Measurements from ENCODE around the gene CAMK2D.
"Not testable (repeated sequence)": the region's sequence is repeated elsewhere in the genome, so short reads cannot be mapped to it uniquely, and the experiment has no call there.

The CAMK2D gene

DNA sequence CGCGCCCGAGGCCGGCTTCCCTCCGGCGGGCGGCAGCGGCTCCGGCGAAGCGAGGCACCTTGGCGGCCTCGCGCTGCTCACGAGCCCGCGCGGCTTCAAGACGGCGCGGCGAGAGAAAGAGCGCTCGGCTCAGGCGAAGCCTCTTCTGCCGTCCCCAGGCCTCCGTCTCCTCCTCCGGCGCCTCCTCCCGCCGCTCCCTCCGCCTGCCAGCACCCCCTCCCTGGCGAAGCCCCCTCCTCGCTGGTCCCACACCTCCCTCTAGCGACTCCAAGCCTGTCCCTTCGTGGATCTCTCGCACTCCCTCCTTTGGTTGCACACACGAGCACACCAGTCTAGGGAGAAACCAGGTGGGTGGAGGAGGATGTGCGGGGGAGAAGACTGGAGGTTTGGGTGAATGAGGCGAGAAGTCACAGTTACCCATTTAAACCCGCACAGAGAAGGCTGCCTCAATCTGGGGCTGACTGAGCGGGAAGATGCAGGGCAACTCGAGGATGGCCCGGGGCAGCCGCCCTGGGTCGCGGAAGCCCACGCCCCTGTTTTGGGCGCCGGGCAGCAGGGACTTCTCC is at the start of gene CAMK2D:
Gene CAMK2D, minus strand, starts transcription at position 119 of the 566 bp plus-strand sequence. CDS start 670 bp downstream, outside the sequence.
- peak; percentile 85 for DNase-seq

DNA sequence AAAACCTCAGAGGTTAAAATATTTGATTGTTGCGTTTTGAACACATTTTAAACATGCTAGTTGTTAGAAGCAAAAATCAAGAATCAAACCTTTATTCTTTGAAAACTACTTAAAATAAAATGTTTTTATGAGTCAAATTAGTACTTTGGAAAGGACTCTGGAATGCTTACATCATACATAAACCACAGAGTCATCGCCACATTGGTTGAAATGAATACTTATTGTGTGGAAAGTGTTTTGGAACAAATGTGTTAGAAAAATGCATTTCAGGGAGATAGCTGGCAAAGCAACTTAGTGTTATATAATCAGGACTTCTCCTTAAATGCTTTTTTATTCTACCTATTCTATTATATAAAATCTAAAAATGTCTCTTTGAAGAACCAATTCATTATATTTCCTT is 49.4 kb upstream of the CAMK2D start:
- DNase-seq, result no peak

DNA sequence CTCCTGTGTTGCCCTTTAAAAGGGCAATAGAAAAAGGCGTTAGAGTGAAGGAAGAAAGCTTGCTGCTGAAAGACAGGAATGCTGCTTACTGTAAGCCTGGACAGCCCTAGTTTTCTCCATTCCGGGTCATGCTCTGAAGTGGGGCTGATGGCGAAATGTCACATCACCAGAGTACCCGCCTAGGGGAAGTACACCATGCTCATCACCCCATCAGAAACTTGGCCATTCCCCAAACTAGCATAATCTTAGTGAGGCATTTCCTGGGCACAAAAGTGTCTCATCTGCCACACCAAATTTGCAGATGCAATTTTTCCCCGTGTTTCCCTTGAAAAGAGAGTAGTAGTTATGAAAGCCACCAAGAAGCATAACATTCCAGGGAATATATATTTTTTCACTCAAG is 47.8 kb upstream of the CAMK2D start:
- no peak for DNase-seq

DNA sequence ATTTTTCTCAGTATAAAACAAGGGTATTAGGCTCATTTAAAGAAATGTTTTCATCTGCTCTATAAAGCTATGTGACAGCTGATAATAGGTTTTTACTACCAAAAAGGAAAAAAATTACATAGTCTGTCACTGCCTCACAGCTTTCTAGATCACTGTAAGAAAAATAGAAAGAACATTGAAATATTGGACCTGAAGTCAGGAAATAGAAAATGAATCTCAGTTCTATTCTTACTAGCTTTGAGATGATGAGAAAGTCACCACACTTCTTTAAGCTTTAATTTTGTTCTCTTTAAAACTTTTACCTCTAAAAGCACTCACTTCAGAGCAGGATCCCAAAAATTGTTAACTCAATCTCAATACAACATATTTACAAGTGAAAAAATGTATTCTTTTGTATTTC is 45.3 kb upstream of the CAMK2D start:
- no peak for DNase-seq

DNA sequence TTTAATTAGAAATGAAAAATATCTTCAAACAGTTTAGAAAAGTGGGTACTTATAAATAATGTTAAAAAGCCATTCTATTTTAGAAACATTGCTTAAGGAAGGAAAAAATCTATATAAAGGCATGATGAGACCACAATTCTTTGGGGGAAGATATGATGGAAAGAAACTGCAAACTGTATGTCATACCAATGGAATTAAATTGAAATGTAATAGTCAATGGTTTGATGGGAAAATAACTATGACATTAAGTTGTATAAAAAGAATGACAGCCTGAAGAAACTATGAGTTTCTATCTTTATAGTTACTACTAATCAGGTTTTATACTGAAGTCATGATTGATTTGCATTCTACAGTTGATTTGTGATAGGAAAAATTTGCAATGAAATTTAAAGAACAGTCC is 40.3 kb upstream of the CAMK2D start:
- no peak for DNase-seq

- DNase-seq, result not testable (repeated sequence)
Observed at GRCh38 chr4:113796381-113796780, 34.8 kb upstream of the CAMK2D start.

DNA sequence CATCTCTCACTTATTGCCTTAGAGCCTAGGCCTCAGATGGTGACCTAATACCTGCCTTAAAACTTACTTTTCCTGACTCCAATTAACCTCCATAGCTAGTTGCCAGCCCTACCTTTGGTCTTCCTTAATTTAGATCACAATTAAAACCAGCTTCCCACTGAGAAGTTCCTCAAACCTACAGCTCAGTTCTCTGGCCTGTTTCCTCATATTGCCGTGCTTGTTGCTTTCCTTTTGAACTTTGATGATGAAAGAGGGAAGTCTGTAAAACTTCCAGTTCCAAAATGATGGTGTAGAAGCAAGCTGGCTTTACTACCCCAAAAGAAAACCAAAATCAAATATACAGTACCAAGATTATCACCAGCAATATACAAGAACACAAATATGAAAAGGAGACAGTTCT is 28.9 kb upstream of the CAMK2D start:
- no peak for DNase-seq

- no peak for DNase-seq
Observed at GRCh38 chr4:113788888-113789287, 27.4 kb upstream of the CAMK2D start.

DNA sequence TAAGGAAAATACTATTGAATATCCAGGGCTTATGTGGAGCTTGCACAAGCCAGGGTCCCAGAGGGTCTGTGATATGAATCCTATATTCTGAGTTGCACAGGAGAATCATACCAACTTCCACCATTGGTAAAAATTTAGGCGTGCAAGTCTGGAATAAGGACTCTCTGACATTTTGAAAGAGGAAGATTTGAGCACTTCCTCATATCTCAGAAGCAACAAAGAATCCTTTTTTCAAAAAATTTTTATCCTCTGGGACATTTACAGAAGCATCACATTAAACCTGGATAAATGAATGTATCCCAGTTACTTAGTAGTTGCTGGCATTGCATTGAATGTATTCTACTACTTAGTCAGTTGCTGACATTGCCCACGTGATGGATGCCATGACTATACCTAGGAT is 24.2 kb upstream of the CAMK2D start:
- no peak for DNase-seq

DNA sequence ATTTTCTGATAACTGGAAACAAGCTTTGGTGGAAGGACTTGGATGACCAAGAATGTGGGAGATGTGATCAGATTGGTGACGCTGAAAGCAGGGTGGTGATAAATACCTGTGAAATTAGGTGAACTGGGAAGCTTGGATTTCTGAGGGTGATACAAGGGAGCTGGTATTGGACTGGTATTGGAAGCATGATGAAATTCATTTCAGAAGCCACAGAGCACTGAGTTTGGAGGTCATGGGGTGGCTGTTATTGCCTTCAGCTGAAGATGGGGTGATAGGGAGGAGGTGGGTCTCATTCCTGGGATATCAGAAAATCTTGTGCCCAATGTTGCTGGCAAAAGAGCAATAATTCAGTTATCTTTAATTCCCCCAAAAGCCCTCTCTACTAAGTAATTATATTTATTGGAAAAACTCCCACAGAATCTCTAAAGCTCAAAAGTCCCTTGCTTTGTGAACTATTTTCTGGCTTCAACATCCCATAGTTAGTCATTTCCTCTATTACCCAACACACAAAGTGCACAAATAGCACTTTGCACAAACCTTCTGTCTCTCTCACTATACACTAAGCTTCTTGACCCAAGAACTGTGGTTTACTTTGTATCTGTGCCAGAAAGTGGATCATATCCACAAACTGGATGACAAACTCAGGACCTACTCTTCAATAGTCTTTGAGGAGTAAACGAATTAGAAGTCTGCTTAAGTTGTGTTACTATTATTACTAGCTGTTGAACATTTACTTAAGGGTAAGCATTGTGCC is 23.1 kb upstream of the CAMK2D start:
- no peak for DNase-seq

DNA sequence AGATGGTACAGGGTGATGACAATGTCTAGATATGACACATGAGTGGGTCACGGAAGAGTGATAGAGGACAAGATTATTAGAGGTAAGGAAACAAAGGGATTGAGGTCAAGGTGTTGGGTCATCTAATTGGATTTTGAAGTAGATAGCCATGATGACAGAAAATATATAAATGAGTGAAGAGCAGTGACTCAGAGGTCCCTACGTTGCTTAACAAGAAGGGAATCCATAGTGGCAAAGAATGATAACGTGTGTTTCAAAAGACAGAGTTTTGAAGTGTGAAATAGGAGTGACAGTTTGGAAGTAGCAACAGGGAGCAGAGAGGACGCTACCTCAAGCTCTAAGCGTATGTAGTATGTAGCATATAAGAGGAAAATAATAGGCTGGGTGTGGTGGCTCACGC is 22.2 kb upstream of the CAMK2D start:
- no peak for DNase-seq

GRCh38 chr4:113783289-113783688 is 21.8 kb upstream of the CAMK2D start:
- DNase-seq, result no peak

- DNase-seq, result no peak
Observed at GRCh38 chr4:113781439-113782040, 20.0 kb upstream of the CAMK2D start.

- DNase-seq, result no peak
Observed at GRCh38 chr4:113776679-113777078, 15.1 kb upstream of the CAMK2D start.

DNA sequence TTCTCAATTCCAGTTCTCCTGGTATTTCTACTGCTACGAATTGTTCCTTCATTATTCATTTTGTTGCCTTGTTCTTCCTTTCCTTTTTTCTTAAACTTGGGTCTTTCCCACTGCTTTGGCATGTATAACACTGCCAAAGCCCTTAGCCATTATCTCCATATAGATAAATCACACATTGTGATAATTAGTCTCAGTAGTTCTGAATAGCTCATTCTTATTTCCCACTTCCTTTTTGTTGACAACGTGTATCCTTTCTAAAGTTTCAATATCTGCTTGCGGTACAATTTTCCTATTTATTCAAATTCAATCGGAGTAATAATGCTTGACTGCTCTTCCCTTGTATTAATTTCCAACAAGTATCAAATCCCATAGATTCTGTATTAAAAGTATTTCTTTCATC is 14.5 kb upstream of the CAMK2D start:
- no peak for DNase-seq

DNA sequence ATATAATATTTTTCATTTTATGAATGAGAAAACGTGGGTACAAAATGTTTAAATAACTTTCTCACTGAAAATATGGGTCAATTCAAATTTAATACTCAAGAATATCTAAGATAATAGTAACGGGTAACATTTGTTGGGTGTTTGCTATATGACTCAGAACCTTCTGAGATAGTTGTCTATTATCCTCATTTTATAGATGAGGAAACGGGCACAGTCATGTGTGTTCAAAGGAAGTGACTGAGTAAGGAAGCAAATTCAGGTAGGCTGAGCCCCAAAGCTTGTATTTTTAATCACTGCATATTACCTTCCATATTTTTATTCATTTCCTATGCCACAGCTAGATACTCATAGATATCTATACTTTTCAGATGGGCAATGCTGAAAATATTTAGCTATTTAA is 12.2 kb upstream of the CAMK2D start:
- no peak for DNase-seq

DNA sequence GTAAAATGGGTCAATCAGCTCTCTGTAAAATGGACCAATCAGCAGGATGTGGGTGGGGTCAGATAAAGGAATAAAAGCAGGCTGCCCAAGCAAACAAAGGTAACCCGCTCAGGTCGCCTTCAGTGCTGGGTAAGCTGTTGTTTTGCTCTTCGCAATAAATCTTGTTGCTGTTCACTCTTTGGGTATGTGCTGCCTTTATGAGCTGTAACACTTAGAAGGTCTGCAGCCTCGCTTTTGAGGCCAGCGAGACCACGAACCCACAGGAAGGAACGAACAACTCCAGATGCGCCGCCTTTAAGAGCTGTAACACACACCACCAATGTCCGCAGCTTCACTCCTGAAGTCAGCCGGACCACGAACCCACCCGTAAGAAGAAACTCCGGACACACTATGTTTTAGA is 11.5 kb upstream of the CAMK2D start:
- DNase-seq, result no peak

GRCh38 chr4:113772319-113772718 is 10.8 kb upstream of the CAMK2D start:
- DNase-seq, result no peak

DNA sequence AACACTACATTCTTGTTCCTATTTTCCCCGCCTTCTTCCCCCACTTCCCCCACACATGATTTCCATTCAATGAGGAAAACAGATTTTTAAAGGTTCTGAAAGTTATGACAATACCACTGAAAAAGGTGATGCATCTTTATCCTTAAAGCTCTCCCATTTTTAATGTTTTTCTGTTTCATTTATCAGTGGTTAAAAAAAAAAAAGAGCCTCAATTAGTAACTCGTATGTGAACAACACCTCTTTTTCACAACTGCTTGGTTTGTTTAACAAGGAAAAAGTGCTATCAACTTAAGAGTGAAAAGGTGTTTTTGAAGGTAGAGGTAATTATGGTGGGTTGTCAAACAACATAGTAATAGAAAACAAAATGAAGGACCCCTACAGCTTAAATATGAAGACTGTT is 8.2 kb upstream of the CAMK2D start:
- no peak for DNase-seq

- no peak for DNase-seq
Observed at GRCh38 chr4:113768952-113769351, 7.4 kb upstream of the CAMK2D start.

DNA sequence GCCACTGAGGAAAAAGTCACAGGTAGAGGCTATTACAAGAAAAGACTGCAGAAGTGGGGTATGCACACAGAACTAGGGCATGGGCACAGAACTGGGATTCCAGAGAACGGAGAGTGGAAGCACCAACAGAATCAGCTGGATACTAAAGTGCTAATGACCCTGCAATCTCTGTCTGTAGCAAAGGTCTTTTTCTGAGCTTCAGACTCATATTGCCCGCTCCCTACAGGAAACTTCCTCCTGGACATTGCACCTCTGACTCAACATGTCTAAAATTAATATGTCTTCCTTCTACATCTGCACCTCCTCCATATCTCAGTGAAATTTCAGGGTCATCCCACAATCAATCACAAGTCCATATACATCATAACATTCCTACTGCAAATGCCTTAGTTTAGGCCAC is 5.3 kb upstream of the CAMK2D start:
- DNase-seq, result no peak

GRCh38 chr4:113764720-113765264 is 3.3 kb upstream of the CAMK2D start:
- DNase-seq, result no peak

GRCh38 chr4:113763923-113764322 is 2.4 kb upstream of the CAMK2D start:
- DNase-seq, result not testable (repeated sequence)

GRCh38 chr4:113763029-113763285 is 1.4 kb upstream of the CAMK2D start:
- DNase-seq, result no peak

Data from stimulated activated CD4-positive, alpha-beta T cell treated with anti-CD3 and anti-CD28 coated beads, Interleukin-4, amount 100 ng/mL, for 1 hour (primary cell).